IPS DF 6.9 (cell line): ENCODE measurements around the gene JAG1.

ENCODE experiments used
- DNase-seq: peaks from one replicate; pipeline ENCODE4 v3.0.0-alpha.2; 2013; ENCODE audit warnings: low read depth, low spot score
- H3K27ac ChIP-seq: one replicate; pipeline ENCODE4 v1.5.1; 2013; ENCODE audit warnings: low read length, control low read depth
- H3K27me3 ChIP-seq: 2 replicates; pipeline ENCODE4 v1.6.1; 2013; ENCODE audit warnings: mild to moderate bottlenecking, low read length; ENCODE audit not compliant: control insufficient read depth, insufficient read depth
- H3K36me3 ChIP-seq: 2 replicates; pipeline ENCODE4 v1.6.1; 2013; ENCODE audit warnings: low read length; ENCODE audit not compliant: control insufficient read depth, insufficient read depth
- H3K4me1 ChIP-seq: 2 replicates; pipeline ENCODE4 v1.6.1; 2013; ENCODE audit warnings: low read length; ENCODE audit not compliant: control insufficient read depth, insufficient read depth
- H3K4me3 ChIP-seq: 2 replicates; pipeline ENCODE4 v1.5.1; 2013; ENCODE audit warnings: mild to moderate bottlenecking, low read length
- H3K9me3 ChIP-seq: 2 replicates; pipeline ENCODE4 v1.6.1; 2013; ENCODE audit warnings: low read length, inconsistent platforms; ENCODE audit not compliant: control insufficient read depth, insufficient read depth
- WGBS: extraction: QIAGEN DNeasy Blood & Tissue Kit; methylation state at CpG from one replicate; pipeline ENCODE4 v1.1.7; 2013; ENCODE audit warnings: mixed read lengths, missing lambda C conversion rate; ENCODE audit not compliant: insufficient read length, insufficient coverage; 5-methylcytosine and 5-hydroxymethylcytosine counted together

Gene JAG1

GRCh38 chr20:10652185-10652584, 21.6 kb downstream of the JAG1 start:
- WGBS = no CpG with 5 or more reads among the region's 9 CpGs
- Histone ChIP-seq H3K4me3 (no peak overlapping the region), H3K4me1 (peaks cover 14% of the 10 kb centered on the region; the same call in 1 of the 2 replicates), H3K36me3 (peaks cover 9% of the 10 kb centered on the region; the same call in 1 of the 2 replicates), H3K27me3 (no peaks in the 10 kb centered on the region), H3K9me3 (no peaks in the 10 kb centered on the region), H3K27ac (no peak overlapping the region)
- no peak for DNase-seq

GRCh38 chr20:10651227-10651990, 22.4 kb downstream of the JAG1 start:
- Histone ChIP-seq H3K9me3 (no peaks in the 10 kb centered on the region), H3K27me3 (no peaks in the 10 kb centered on the region), H3K4me1 (peaks cover 14% of the 10 kb centered on the region; the same call in 1 of the 2 replicates), H3K4me3 (no peak overlapping the region), H3K27ac (no peak overlapping the region), H3K36me3 (peaks cover 12% of the 10 kb centered on the region; the same call in 1 of the 2 replicates)
- WGBS = no CpG with 5 or more reads among the region's 15 CpGs
- DNase-seq = no peak

- Histone ChIP-seq H3K9me3 (no peaks in the 10 kb centered on the region), H3K4me3 (no peak overlapping the region), H3K27ac (no peak overlapping the region), H3K36me3 (peaks cover 21% of the 10 kb centered on the region), H3K27me3 (no peaks in the 10 kb centered on the region), H3K4me1 (peaks cover 11% of the 10 kb centered on the region; the same call in 1 of the 2 replicates)
- DNase-seq = no peak
- WGBS = no CpG with 5 or more reads among the region's 3 CpGs
These were observed 24.0 kb downstream of the JAG1 start for GRCh38 chr20:10649797-10650160.

- peaks cover 10% of the 10 kb centered on the region; the same call in 1 of the 2 replicates for H3K4me1 ChIP-seq
- no peaks in the 10 kb centered on the region for H3K27me3 ChIP-seq
- DNase-seq = no peak
- no peaks in the 10 kb centered on the region for H3K9me3 ChIP-seq
- H3K4me3 ChIP-seq = no peak overlapping the region
- H3K27ac ChIP-seq = no peak overlapping the region
- no CpG with 5 or more reads among the region's 8 CpGs for WGBS
- H3K36me3 ChIP-seq = peaks cover 26% of the 10 kb centered on the region
These were observed 24.6 kb downstream of the JAG1 start for GRCh38 chr20:10649080-10649796.

- DNase-seq = no peak
- no peak overlapping the region for H3K27ac ChIP-seq
- WGBS = no CpG with 5 or more reads among the region's 8 CpGs
- no peaks in the 10 kb centered on the region for H3K27me3 ChIP-seq
- no peaks in the 10 kb centered on the region for H3K9me3 ChIP-seq
- peaks cover 29% of the 10 kb centered on the region for H3K36me3 ChIP-seq
- no peak overlapping the region for H3K4me3 ChIP-seq
- H3K4me1 ChIP-seq = peaks cover 10% of the 10 kb centered on the region; the same call in 1 of the 2 replicates
These were observed 25.1 kb downstream of the JAG1 start for GRCh38 chr20:10648651-10649050.

GRCh38 chr20:10647909-10648308, 25.9 kb downstream of the JAG1 start:
- Histone ChIP-seq H3K36me3 (peaks cover 29% of the 10 kb centered on the region), H3K4me1 (peaks cover 10% of the 10 kb centered on the region; the same call in 1 of the 2 replicates), H3K4me3 (no peak overlapping the region), H3K9me3 (no peaks in the 10 kb centered on the region), H3K27me3 (no peaks in the 10 kb centered on the region), H3K27ac (no peak overlapping the region)
- DNase-seq = no peak
- no CpG with 5 or more reads among the region's 11 CpGs for WGBS

GRCh38 chr20:10647471-10647870, 26.3 kb downstream of the JAG1 start:
- no CpG with 5 or more reads among the region's 9 CpGs for WGBS
- Histone ChIP-seq H3K36me3 (peaks cover 29% of the 10 kb centered on the region), H3K27ac (no peak overlapping the region)

GRCh38 chr20:10646886-10647420, 26.8 kb downstream of the JAG1 start:
- Histone ChIP-seq H3K9me3 (no peaks in the 10 kb centered on the region), H3K36me3 (peaks cover 34% of the 10 kb centered on the region), H3K27me3 (no peaks in the 10 kb centered on the region), H3K4me1 (peaks cover 10% of the 10 kb centered on the region; the same call in 1 of the 2 replicates), H3K4me3 (no peak overlapping the region), H3K27ac (no peak overlapping the region)
- no peak for DNase-seq
- no CpG with 5 or more reads among the region's 9 CpGs for WGBS

More at GRCh38 chr20:10647471-10647870, 26.3 kb downstream of the JAG1 start:
- no peak overlapping the region for H3K4me3 ChIP-seq
- no peaks in the 10 kb centered on the region for H3K9me3 ChIP-seq
- no peaks in the 10 kb centered on the region for H3K27me3 ChIP-seq
- peaks cover 10% of the 10 kb centered on the region; the same call in 1 of the 2 replicates for H3K4me1 ChIP-seq
- no peak for DNase-seq

- WGBS = no CpG with 5 or more reads among the region's 4 CpGs
- peaks cover 39% of the 10 kb centered on the region for H3K36me3 ChIP-seq
- H3K27ac ChIP-seq = no peak overlapping the region
These were observed 27.8 kb downstream of the JAG1 start for GRCh38 chr20:10646006-10646405.

GRCh38 chr20:10645205-10645570, 28.6 kb downstream of the JAG1 start:
- H3K27ac ChIP-seq = no peak overlapping the region
- DNase-seq = no peak
- H3K27me3 ChIP-seq = no peaks in the 10 kb centered on the region
- H3K36me3 ChIP-seq = peaks cover 45% of the 10 kb centered on the region
- peaks cover 6% of the 10 kb centered on the region; the same call in 1 of the 2 replicates for H3K4me1 ChIP-seq
- no peak overlapping the region for H3K4me3 ChIP-seq
- no peaks in the 10 kb centered on the region for H3K9me3 ChIP-seq
- WGBS = no CpG with 5 or more reads among the region's 10 CpGs

More at GRCh38 chr20:10646006-10646405, 27.8 kb downstream of the JAG1 start:
- DNase-seq = no peak
- no peak overlapping the region for H3K4me3 ChIP-seq
- no peaks in the 10 kb centered on the region for H3K9me3 ChIP-seq
- H3K4me1 ChIP-seq = peaks cover 8% of the 10 kb centered on the region; the same call in 1 of the 2 replicates
- H3K27me3 ChIP-seq = no peaks in the 10 kb centered on the region
